Endothelial cell of umbilical vein (primary cell): ENCODE results near the gene SEC61G. TPM values are rescaled to one million over a fixed set of nuclear protein-coding genes. Genes with fewer than 3 reads are reported as not detected.

Source experiments
- BruUV-seq: library from RNA; stranded (reverse); fragments of 400-500 nt; replicated peaks from 2 replicates; lab custom pipeline; 2021; lab: Mats Ljungman, UMichigan
- CTCF ChIA-PET: fragments of 300-600, 350-600 bp; sonication (Branson Sonifier 250); formaldehyde crosslinking; loops from one replicate; lab custom pipeline; 2021; ENCODE audit warnings: antibody characterized with exemption, inconsistent platforms; lab: Charles Lee
- POLR2A ChIA-PET: fragments of 300-600, 350-600 bp; sonication (Branson Sonifier 250); formaldehyde crosslinking; loops from one replicate; lab custom pipeline; 2021; ENCODE audit warnings: antibody characterized with exemption, inconsistent platforms; lab: Charles Lee
- DNase-seq: peaks from one replicate; pipeline ENCODE4 v3.0.0-alpha.2; 2011; ENCODE audit warnings: low read depth, low spot score
- FAIRE-seq: peaks from 2 replicates; lab custom pipeline; 2011; peaks lifted over from hg19 to GRCh38; lab: Jason Lieb, UNC
- H2AFZ ChIP-seq: 2 replicates; pipeline ENCODE4 v1.6.0; 2012; ENCODE audit warnings: low read depth, low read length, control low read depth, inconsistent platforms
- H3K27ac ChIP-seq: 2 replicates; pipeline ENCODE4 v1.5.1; 2011; ENCODE audit warnings: low read depth, mild to moderate bottlenecking, control low read depth, low read length, moderate library complexity; ENCODE audit not compliant: insufficient read depth
- H3K27me3 ChIP-seq, 2 experiments: 2 replicates each; pipeline versions ENCODE4 v1.6.0 to v1.6.1; 2011; ENCODE audit warnings: low read length in 2 of 2, mixed read lengths in 1 of 2; ENCODE audit not compliant: control insufficient read depth in 2 of 2, insufficient read depth in 2 of 2
- H3K36me3 ChIP-seq, 2 experiments: 2 replicates in 1 of 2; 3 replicates in 1 of 2; pipeline ENCODE4 v1.5.1; 2011; ENCODE audit warnings: low read length in 2 of 2, mild to moderate bottlenecking in 1 of 2, moderate library complexity in 1 of 2; ENCODE audit not compliant: control insufficient read depth in 2 of 2, insufficient read depth in 2 of 2; ENCODE audit errors: extremely low read depth in 1 of 2
- H3K4me1 ChIP-seq: 3 replicates; pipeline ENCODE4 v1.5.1; 2011; ENCODE audit warnings: mild to moderate bottlenecking, low read length; ENCODE audit not compliant: control insufficient read depth, insufficient read depth; ENCODE audit errors: extremely low read depth
- H3K4me2 ChIP-seq: 2 replicates; pipeline ENCODE4 v1.6.1; 2011; ENCODE audit warnings: low read length, control low read depth, mixed read lengths; ENCODE audit not compliant: insufficient read depth
- H3K4me3 ChIP-seq, 3 experiments: fragments of 200-600 bp in 1 of 3; sonication (generic), shearing (Covaris generic) in 1 of 3; replicated peaks in 1 of 3; 2 replicates each; pipeline ENCODE4 v1.5.1; 2011 to 2016; ENCODE audit warnings: control low read depth in 3 of 3, low read length in 3 of 3, mild to moderate bottlenecking in 2 of 3, inconsistent platforms in 1 of 3, low read depth in 1 of 3, moderate library complexity in 1 of 3; ENCODE audit not compliant: insufficient read depth in 1 of 3
- H3K79me2 ChIP-seq: 2 replicates; pipeline ENCODE4 v1.6.0; 2012; ENCODE audit warnings: low read length, inconsistent platforms; ENCODE audit not compliant: control insufficient read depth, insufficient read depth
- H3K9ac ChIP-seq: replicated peaks from 2 replicates; pipeline ENCODE3; 2011; ENCODE audit warnings: low read length, control low read depth; ENCODE audit not compliant: insufficient read depth; ENCODE audit errors: extremely low read depth
- H3K9me1 ChIP-seq: replicated peaks from 3 replicates; pipeline ENCODE4 v1.6.0; 2011; ENCODE audit warnings: mild to moderate bottlenecking, low read length; ENCODE audit not compliant: control insufficient read depth, insufficient read depth; ENCODE audit errors: extremely low read depth
- H3K9me3 ChIP-seq: replicated peaks from 2 replicates; pipeline ENCODE4 v1.5.1; 2012; ENCODE audit warnings: low read length, inconsistent platforms; ENCODE audit not compliant: control insufficient read depth, insufficient read depth
- H4K20me1 ChIP-seq: replicated peaks from 2 replicates; pipeline ENCODE3; 2011; ENCODE audit warnings: mild to moderate bottlenecking, low read length; ENCODE audit not compliant: control insufficient read depth, insufficient read depth; ENCODE audit errors: extremely low read depth
- CTCF ChIP-seq, 2 donors: IDR thresholded peaks; 1 replicate in 1 of 2; 2 replicates in 1 of 2; pipeline ENCODE4 v1.5.1; 2011; ENCODE audit warnings: low read length in 2 of 2, mild to moderate bottlenecking in 2 of 2, moderate library complexity in 2 of 2, control low read depth in 1 of 2, inconsistent platforms in 1 of 2, low read depth in 1 of 2; ENCODE audit not compliant: insufficient read depth in 1 of 2; ENCODE audit errors: extremely low read depth in 1 of 2
- EZH2 ChIP-seq: IDR thresholded peaks from 2 replicates; pipeline ENCODE4 v1.6.1; 2012; ENCODE audit warnings: borderline replicate concordance, low read depth, mild to moderate bottlenecking, moderate library complexity, low read length, inconsistent platforms; ENCODE audit not compliant: severe bottlenecking
- FOS ChIP-seq: IDR thresholded peaks from 2 replicates; pipeline ENCODE4 v1.6.1; 2011; ENCODE audit warnings: mild to moderate bottlenecking, low read length, moderate library complexity, borderline replicate concordance; ENCODE audit not compliant: insufficient read depth
- GATA2 ChIP-seq: IDR thresholded peaks from 2 replicates; pipeline ENCODE4 v1.7.0; 2011; ENCODE audit warnings: low read depth, mild to moderate bottlenecking, moderate library complexity, mixed read lengths, low read length; ENCODE audit not compliant: insufficient read length, insufficient read depth
- JUN ChIP-seq: IDR thresholded peaks from 2 replicates; pipeline ENCODE4 v1.6.1; 2011; ENCODE audit warnings: borderline replicate concordance, low read depth; ENCODE audit not compliant: insufficient read length, insufficient read depth
- MAX ChIP-seq: IDR thresholded peaks from 2 replicates; pipeline ENCODE4 v1.6.1; 2011; ENCODE audit not compliant: insufficient read depth, insufficient read length
- MYC ChIP-seq: IDR thresholded peaks from one replicate; pipeline ENCODE4 v1.6.1; 2011; ENCODE audit warnings: mild to moderate bottlenecking, low read depth, low read length
- POLR2A ChIP-seq: IDR thresholded peaks from 2 replicates; pipeline ENCODE4 v1.6.1; 2012; ENCODE audit warnings: low read depth, mild to moderate bottlenecking, control low read depth, low read length
- POLR2AphosphoS5 ChIP-seq: IDR thresholded peaks from 2 replicates; pipeline ENCODE4 v1.6.1; 2012; ENCODE audit warnings: low read depth, mild to moderate bottlenecking, control low read depth, low read length, moderate library complexity; ENCODE audit not compliant: insufficient read depth
- dilution Hi-C: fragments of 300-500 bp; cut with MboI; formaldehyde crosslinking; loops from one replicate; pipeline ENCODE4 v1.15.0; 2019; ENCODE audit warnings: low sequenced_read_pairs; ENCODE audit not compliant: extremely low pct_ligation_motif_present
- intact Hi-C: fragments of 100-400 bp; cut with micrococcal nuclease; formaldehyde crosslinking; loops from one replicate; pipeline ENCODE4 v1.10.0; 2022
- polyA plus RNA-seq, 4 experiments: library from polyadenylated mRNA; depleted of rRNA in 3 of 4; stranded (reverse) in 3 of 4; unstranded in 1 of 4; fragments of >200 nt; gene quantifications; 2 replicates each; pipeline versions ENCODE4 v1.2.1 to v1.2.3, GENCODE V29; 2011 to 2012; ENCODE audit warnings: missing spikeins in 1 of 4
- total RNA-seq: library from RNA; stranded (reverse); gene quantifications from 2 replicates; pipeline ENCODE4 v1.2.3, GENCODE V29; 2021

SEC61G gene
- total and polyA plus RNA-seq, 2 donors (not counting 3 experiments of a cell fraction or from before 2014, with no cell fraction given) = 201 to 401 TPM

- Histone ChIP-seq H3K4me3 (no peak overlapping the region), H3K4me1 (no peaks in the 10 kb centered on the region), H3K9ac (no peak overlapping the region), H3K27me3 (peaks cover 18 to 26% of the 10 kb centered on the region in 2 experiments), H2AFZ (no peak overlapping the region), H3K79me2 (no peaks in the 10 kb centered on the region), H4K20me1 (no peaks in the 10 kb centered on the region), H3K4me2 (no peak overlapping the region), H3K36me3 (no peaks in the 10 kb centered on the region), H3K9me1 (no peaks in the 10 kb centered on the region), H3K9me3 (no peaks in the 10 kb centered on the region), H3K27ac (no peak overlapping the region)
- ChIA-PET POLR2A (no interaction called here), CTCF (interaction anchor here (0.9 to 1.2 kb wide), 2 partner anchors 10 to 453 kb away, joined by 4 read pairs; no protein-coding TSS in a partner anchor)
- no peak for DNase-seq
- dilution Hi-C loops = no loop called here
- TF ChIP-seq FOS = peak; percentile 18
- TF ChIP-seq GATA2 = no peak
- intact Hi-C loops = no loop called here
- no peak for FAIRE-seq
- BruUV-seq = no TSS peak
Observed at GRCh38 chr7:54802841-54803240, 43.8 kb upstream of the SEC61G start.

- Histone ChIP-seq H3K36me3 (no peaks in the 10 kb centered on the region), H2AFZ (no peak overlapping the region), H3K27me3 (peaks cover 15 to 28% of the 10 kb centered on the region in 2 experiments), H3K4me1 (no peaks in the 10 kb centered on the region), H3K79me2 (no peaks in the 10 kb centered on the region), H3K9me1 (no peaks in the 10 kb centered on the region), H3K27ac (no peak overlapping the region), H4K20me1 (no peaks in the 10 kb centered on the region), H3K9ac (no peak overlapping the region), H3K4me2 (no peak overlapping the region), H3K9me3 (no peaks in the 10 kb centered on the region), H3K4me3 (no peak overlapping the region)
- CTCF ChIA-PET = interaction anchor here (1.5 kb wide), 1 partner anchor 453 kb away, joined by 9 read pairs; no protein-coding TSS in a partner anchor
- FAIRE-seq (no peak), DNase-seq (no peak)
- dilution Hi-C loops (no loop called here), intact Hi-C loops (no loop called here)
- no peak for TF ChIP-seq POLR2AphosphoS5
- no peak for TF ChIP-seq MAX
- TF ChIP-seq CTCF (IDR thresholded peaks at IDR 0.05; ENCODE audit: extremely low read depth in 1 of 2, insufficient read depth in 1 of 2, low read depth in 1 of 2, low read length in 2 of 2) = no peak
- TF ChIP-seq EZH2 = no peak
- no peak for TF ChIP-seq MYC
- TF ChIP-seq GATA2 = no peak
- TF ChIP-seq JUN = no peak
- no peak for TF ChIP-seq POLR2A
- no peak for TF ChIP-seq FOS
- POLR2A ChIA-PET = no interaction called here
- BruUV-seq = no TSS peak
Observed at GRCh38 chr7:54802114-54802513, 43.1 kb upstream of the SEC61G start.
